IMR-90 (cell line): ENCODE measurements around the gene DPP6.
"Not testable (repeated sequence)": the region's sequence is repeated elsewhere in the genome, so short reads cannot be mapped to it uniquely, and the experiment has no call there.

Experiments
- FOS ChIP-seq: fragments of 150-350 bp; IDR thresholded peaks from 2 replicates; pipeline ENCODE4 v1.6.1; 2016; ENCODE audit warnings: low read depth, low read length
- MXI1 ChIP-seq: IDR thresholded peaks from 2 replicates; pipeline ENCODE4 v1.6.1; 2012; ENCODE audit warnings: low read depth, mild to moderate bottlenecking, low read length, moderate library complexity, borderline replicate concordance
- POLR2A ChIP-seq: IDR thresholded peaks from 2 replicates; pipeline ENCODE4 v1.6.1; 2012; ENCODE audit warnings: mild to moderate bottlenecking, low read depth, low read length
- RCOR1 ChIP-seq: IDR thresholded peaks from 2 replicates; pipeline ENCODE4 v1.6.1; 2012; ENCODE audit warnings: mild to moderate bottlenecking, low read length, improper control_type of control experiment; ENCODE audit not compliant: insufficient replicate concordance
- TF ChIP-seq, protein P1 (sequence below): conservative IDR thresholded peaks from 2 replicates; pipeline ENCODE4 v1.5.1; 2012; ENCODE audit warnings: mild to moderate bottlenecking, low read depth, low read length, improper control_type of control experiment
- TF ChIP-seq, protein P2 (sequence below): fragments of 150-350 bp; IDR thresholded peaks from 2 replicates; pipeline ENCODE4 v1.6.1; 2016; ENCODE audit warnings: low read depth, mild to moderate bottlenecking, low read length, moderate library complexity, borderline replicate concordance
- TF ChIP-seq, protein P3 (sequence below): fragments of 150-350 bp; IDR thresholded peaks from 2 replicates; pipeline ENCODE4 v1.6.1; 2017; ENCODE audit warnings: mild to moderate bottlenecking, antibody characterized with exemption, low read length, low read depth

DNA sequence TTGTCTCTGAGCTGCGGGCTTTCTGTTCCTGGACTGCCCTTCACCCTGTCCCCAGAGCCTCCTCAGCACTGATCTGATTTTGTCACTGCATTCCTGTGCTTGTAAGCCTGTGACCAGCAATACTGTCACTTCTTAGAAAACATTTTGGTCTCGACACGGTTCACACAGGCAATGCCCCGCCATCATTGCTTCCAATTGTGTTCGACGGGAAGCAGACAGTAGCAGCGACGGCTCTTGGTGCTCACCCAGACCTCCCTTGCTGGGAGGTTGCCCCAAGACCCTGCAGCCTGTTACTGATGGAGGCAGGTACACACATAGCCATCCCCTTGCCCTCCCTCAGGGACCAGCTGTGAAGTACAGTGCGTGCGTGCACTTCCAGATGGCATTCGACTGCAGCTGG lies 99.1 kb downstream of the DPP6 start:
- TF ChIP-seq, protein P1, sequence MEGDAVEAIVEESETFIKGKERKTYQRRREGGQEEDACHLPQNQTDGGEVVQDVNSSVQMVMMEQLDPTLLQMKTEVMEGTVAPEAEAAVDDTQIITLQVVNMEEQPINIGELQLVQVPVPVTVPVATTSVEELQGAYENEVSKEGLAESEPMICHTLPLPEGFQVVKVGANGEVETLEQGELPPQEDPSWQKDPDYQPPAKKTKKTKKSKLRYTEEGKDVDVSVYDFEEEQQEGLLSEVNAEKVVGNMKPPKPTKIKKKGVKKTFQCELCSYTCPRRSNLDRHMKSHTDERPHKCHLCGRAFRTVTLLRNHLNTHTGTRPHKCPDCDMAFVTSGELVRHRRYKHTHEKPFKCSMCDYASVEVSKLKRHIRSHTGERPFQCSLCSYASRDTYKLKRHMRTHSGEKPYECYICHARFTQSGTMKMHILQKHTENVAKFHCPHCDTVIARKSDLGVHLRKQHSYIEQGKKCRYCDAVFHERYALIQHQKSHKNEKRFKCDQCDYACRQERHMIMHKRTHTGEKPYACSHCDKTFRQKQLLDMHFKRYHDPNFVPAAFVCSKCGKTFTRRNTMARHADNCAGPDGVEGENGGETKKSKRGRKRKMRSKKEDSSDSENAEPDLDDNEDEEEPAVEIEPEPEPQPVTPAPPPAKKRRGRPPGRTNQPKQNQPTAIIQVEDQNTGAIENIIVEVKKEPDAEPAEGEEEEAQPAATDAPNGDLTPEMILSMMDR = not testable (repeated sequence)
- TF ChIP-seq, protein P2, sequence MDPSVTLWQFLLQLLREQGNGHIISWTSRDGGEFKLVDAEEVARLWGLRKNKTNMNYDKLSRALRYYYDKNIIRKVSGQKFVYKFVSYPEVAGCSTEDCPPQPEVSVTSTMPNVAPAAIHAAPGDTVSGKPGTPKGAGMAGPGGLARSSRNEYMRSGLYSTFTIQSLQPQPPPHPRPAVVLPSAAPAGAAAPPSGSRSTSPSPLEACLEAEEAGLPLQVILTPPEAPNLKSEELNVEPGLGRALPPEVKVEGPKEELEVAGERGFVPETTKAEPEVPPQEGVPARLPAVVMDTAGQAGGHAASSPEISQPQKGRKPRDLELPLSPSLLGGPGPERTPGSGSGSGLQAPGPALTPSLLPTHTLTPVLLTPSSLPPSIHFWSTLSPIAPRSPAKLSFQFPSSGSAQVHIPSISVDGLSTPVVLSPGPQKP = not testable (repeated sequence)
- TF ChIP-seq POLR2A, MXI1, RCOR1, FOS: not testable (repeated sequence)
- TF ChIP-seq, protein P3, sequence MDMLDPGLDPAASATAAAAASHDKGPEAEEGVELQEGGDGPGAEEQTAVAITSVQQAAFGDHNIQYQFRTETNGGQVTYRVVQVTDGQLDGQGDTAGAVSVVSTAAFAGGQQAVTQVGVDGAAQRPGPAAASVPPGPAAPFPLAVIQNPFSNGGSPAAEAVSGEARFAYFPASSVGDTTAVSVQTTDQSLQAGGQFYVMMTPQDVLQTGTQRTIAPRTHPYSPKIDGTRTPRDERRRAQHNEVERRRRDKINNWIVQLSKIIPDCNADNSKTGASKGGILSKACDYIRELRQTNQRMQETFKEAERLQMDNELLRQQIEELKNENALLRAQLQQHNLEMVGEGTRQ = not testable (repeated sequence)
